ENCODE measurements around the gene BMP2K.

Gene BMP2K

DNA sequence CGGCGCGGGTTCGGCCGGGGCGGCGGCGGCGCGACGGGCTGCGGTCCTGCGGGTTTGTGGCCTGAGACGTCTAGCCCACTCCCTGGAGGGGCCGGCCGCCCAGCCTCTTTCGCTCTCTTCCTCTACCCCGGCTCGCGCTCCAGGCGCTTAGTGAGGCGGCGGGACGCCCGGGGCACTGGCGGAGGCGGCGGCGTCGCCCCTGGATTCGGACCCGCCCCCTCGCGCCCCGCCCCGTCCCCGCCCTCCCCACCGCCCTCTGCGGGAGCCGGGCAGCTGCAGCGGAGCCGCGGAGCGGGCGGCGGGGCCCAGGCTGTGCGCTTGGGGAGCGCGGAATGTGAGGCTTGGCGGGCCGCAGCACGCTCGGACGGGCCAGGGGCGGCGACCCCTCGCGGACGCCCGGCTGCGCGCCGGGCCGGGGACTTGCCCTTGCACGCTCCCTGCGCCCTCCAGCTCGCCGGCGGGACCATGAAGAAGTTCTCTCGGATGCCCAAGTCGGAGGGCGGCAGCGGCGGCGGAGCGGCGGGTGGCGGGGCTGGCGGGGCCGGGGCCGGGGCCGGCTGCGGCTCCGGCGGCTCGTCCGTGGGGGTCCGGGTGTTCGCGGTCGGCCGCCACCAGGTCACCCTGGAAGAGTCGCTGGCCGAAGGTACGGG, at the start of gene BMP2K:
TSS of gene BMP2K (plus strand) at position 272 of the 650 bp plus-strand sequence. CDS start at position 466, 194 bp downstream.
- peak; percentile 80 for DNase-seq

DNA sequence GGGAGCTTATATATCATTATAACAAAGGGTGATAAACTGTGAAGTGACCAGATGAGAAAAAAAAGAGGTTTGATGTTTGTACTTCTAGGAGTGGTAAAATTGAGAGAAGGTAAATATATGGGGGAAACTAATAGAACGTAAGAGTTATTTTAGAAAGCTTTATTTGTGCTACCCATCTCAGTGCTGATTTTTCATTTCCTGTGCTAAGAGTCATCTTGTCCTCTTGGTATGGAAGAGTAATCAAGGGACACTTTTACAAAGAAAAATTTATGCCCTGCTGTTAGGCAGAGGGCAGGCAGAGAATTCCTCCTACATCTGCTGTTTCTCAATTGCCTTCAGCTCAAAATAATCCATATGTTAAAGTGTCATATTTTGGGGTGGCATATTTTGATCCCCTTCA, 49.6 kb upstream of the BMP2K start:
- no peak for DNase-seq

DNA sequence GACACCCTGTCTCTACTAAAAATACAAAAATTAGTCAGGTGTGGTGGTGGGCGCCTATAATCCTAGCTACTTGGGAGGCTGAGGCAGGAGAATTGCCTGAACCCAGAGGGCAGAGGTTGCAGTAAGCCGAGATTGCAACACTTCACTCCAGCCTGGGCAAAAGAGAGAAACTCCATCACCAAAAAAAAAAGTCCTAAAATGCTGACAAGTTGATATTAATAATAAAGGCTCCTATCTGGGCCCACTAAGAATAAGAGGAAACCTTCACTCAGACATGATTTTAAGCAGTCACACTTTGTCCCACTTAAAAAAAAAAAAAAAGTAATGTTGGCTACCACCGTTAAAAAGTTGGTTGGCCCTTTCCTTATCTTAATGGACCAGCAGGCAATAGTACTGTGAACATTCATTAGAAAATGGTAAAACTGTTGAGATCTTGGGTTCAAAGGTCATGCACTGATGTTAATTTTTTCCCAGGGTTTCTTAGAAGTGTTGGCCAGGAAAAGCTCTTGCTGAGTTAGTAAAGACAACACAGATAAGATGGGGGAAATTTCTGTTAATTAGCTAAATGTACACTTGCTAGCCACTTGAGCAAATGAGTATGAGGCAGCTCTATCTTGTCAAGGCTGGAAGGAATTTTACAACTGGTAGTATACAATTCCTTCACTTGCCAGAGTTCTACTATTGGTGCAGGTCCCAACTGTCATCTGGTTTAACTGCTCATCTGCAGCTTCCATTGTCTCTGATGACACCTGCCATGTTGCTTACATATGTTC, 43.6 kb upstream of the BMP2K start:
- DNase-seq, result no peak

DNA sequence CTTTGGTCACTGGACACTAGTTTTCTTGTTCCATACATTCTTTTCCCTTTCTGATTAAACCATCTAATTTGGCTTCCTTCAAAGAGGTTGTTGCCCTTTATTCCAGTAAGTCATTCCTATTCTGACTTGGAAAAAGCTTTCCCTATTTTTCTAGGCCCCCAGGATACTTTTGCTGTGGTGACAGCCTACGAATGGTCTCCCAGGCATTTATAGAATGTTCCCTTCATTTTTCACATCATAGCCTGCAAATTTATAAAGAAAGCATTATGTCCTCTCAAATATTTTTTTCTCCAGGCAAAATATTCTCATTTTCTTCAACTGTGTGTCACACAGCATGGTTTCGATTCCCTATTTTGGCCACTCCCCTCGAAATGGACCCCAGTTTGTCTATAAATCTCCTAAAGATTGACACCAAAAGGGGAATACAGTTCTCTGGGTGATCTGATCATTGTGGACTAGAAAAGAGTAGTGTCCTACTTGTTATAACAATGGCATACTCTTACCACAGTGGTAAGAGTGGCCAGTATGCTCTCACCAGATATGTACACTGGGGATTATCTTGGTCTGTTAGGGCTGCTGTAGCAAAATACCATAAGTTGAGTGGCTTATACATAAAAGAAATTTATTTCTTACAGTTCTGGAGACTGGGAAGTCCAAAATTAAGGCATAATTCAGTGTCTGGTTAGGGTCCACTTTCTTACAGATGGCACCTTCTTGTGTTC, 41.5 kb upstream of the BMP2K start:
- no peak for DNase-seq

DNA sequence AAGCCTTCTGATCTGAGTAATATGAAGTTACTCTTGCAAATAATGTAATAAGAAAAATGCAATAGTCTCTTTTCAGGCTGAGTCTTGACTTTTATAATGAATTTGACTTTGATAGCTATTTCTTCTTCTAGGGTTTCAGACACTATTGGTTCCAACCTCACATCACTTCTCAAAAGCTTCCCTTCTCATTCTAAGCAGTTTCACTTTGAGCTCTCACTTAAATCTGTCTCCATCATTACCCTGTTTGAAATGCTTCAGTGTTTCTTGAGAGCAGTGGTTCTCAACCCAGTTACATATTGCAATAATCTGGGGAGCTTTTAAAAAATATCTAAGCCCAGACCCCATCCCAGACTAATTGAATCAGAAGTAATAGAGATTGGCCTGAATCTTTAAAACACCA, 40.5 kb upstream of the BMP2K start:
- DNase-seq, result no peak

DNA sequence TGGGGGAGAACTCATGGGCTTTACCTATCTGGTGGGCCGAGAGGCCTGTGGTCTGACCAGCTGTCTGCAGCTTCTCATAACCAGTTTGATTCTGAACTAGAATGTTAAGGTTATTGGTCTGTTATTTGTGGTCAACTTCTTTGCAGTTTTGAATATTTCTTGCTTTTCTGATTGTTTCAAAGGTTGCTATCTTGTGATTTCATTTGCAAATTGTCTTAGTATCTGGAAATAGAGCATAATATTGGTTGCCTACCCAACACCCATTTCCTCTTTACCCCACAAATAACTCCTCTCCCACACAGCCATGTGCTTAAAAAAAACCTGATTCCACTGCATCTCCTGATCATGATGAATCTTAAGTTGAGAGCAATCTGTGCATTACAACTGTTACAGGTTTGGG, 39.1 kb upstream of the BMP2K start:
- DNase-seq, result no peak

DNA sequence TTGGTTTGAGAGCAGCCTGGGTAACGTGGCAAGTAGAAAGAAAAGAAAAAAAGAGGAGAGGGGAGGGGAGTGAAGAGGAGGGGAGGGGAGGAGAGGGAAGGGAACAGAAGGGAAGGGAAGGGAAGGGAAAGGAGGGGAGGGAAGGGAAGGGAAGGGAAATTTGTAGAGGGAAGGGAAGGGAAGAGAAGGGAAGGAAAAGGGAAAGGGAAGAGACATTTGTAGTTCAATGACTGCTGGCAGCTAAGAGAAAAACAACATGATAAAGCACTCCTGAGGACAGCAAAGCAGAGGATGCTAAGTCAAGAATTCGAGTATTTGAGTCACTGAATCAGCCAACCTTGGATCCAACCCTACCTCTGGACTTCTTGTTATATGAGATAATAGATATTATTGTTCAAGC, 38.2 kb upstream of the BMP2K start:
- DNase-seq, result no peak

DNA sequence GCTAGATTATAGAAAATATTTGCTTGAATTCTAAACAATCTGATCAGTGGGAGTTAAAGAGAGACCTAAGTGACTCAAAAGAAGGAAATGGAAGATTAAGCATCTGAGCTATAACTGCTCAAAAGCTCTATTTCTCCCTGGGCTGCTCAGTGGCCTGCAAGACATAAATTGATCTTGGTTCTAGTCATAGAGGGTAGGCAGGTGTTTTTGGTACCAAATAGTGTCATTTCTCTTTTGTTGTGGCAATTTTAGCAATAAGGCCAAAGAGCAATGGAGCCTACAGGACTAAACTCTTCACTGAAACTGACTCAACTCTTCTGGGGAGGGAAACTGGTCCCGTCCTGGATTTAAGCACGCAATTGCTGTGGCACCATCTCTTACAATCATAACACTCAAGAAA, 33.9 kb upstream of the BMP2K start:
- no peak for DNase-seq

DNA sequence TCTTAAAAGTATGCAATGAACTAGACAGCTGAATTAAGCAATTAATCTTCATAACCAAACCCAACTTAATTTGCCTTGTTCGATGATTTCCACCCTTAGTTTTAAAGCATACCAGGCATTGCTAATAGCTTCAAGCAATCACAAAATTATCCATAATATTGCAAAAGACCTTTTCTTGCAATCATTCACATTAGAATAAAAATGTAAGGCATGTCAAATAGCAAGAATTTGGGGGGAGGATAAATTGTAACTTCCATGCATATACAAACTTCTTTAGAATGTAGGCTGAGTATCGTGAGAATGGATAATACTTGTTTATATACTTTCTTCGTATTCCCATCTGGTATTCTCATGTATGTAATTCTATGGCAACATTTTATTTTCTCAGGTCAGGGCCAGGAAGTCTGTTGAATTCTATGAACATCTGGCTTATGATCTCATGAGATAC, 28.7 kb upstream of the BMP2K start:
- peak; percentile 90 for DNase-seq

DNA sequence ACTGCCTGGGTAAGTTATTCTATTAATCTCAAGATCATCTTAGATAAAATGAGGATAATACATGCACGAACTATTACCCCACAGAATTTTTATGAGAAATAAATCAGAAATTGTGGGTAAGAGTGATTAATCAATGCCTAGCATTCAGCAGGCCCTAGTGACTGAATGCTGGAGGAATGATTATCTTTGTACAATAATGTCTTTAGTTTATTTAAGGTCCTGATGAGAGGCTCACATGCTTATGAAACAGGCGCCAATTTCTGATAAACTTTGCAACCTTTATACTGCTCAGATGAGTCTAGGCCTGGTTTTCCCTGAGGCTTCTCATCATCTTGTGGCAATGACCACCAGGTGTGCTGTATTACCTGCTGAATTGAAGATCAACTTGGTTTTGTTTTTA, 27.8 kb upstream of the BMP2K start:
- DNase-seq, result peak; percentile 38

DNA sequence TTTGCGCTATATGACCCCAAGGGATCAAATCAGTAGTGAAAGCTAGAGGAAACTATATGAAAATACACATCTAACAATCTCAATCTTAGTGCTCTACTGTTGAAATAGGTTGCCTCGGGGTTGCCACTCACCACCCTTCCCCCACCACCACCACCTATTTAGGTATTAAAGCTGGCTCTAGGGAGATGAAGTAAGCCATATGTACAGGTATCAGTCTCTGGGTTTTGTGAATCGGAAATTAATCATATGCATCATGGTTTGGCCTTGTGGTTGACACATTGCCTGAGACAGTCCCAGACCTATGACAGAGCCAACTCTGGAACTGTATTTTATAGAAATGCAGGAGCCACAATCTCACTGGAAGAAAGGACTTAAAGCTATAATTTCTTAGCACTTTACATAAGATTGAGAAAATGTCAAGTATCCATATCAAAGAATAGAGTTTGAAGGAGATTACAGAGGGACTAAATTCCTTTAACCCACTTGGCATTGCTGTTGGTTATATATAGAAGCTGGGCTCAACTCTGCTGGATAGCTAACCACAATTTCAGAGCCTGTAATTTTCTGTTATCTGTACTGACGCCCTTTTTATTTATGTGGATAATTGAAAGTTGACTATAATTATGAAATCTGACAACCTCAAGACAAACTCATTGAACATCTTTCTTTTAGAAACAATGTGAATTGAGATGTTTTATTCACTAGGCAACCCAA, 26.7 kb upstream of the BMP2K start:
- peak; percentile 21 for DNase-seq

DNA sequence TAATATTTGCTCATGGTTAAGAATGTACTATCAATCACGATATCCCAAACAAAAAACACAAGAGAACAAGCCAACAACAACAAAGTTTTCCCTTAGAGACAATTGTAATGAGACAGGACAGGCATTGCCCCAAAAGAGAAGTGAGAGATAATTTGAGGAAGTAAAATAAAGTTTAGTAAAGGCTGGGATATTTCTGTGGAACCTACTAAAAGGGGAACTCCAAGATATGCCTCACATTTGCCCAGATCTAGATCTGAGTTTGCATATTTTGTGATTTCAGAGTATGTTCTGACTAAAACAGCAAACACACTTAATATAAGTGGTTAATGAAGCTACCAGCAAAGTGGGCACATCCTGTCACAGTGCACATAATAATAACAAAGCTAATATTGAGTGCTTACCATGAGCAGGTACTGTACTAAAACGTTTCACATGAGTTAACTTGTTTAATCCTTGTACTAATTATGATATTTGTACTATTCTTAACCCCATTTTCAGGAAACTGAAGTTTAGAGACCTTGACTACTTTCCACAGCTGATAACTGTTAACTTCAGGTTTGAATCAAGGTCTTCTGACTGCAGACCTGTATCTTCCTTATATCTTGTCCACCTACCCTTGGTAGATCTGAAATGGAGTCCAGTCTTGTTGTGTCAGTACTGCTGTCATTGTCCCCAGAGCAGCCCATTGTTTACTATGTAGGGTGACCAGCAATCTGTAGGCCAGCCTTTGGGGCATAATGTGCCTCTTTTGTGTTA, 26.0 kb upstream of the BMP2K start:
- no peak for DNase-seq

DNA sequence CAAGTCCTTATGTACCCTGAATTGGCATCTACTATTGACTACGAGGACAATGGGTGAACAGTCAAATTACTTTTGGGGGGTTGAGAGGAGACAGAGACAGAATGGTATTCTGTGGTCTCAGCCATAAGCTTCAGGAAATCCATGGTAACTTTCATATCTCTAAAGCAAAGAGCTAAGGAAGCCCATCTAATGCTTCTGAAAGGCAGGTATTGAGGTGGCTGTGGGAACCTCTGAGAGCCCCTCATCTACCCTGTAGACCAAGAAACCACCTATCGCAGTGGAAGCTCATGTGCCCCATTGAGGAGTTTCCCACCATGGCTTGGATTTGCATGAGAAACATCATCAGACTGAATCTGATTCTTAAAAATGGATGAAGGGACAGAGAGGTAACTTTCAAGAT, 23.1 kb upstream of the BMP2K start:
- DNase-seq, result no peak

DNA sequence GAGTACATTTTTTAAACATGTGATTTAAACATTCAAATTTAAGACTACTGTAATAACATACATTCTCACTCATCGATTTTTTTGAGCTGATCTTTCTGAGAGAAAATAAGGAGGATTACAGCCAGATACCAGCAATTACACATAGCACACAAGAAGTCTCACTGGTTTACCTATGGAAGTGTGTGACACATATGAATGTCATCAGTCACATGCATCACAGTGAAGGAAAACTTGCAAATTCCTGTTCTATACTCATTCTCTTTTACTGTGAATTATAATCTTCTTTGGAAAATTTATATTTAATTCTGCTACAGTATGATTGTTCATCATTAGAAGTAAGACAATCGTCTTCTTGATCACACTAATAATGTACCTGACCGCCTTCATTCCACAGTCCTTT, 21.3 kb upstream of the BMP2K start:
- DNase-seq, result no peak

DNA sequence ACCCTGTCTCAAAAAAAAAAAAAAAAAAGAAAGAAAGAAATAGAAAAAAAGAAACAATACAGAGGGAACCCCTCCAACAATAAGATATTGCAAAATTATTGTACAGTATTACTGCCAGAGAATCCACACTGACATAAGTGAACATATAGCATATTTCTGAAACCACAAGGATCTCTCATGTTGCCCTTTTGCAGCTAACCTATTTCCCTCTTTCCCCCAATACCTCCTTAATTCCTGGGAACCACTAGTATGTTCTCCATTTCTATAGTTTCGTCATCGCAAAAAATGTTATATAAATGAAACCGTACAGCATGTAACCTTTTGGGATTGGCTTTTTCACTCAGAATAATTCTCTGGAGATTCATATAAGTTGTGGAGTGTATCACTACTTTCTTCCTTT, 20.0 kb upstream of the BMP2K start:
- DNase-seq, result peak; percentile 67

DNA sequence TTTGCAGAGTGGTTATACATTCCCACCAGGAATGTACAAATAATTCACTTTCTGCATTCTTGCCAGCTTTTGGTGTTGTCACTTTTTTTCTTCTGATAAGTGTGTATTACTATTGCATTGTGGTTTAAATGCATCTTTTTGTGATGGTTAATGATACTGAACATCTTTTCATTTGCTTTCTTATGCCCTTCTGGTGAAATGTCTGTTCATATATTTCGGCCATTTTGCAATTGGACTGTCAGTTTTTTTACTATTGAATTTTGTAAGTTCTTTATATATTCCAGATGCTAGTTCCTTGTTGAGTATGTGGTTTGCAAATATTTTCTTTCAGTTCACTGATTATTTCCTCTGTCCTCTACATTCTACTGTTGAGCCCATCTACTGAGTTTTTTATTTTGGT, 19.4 kb upstream of the BMP2K start:
- peak; percentile 54 for DNase-seq

DNA sequence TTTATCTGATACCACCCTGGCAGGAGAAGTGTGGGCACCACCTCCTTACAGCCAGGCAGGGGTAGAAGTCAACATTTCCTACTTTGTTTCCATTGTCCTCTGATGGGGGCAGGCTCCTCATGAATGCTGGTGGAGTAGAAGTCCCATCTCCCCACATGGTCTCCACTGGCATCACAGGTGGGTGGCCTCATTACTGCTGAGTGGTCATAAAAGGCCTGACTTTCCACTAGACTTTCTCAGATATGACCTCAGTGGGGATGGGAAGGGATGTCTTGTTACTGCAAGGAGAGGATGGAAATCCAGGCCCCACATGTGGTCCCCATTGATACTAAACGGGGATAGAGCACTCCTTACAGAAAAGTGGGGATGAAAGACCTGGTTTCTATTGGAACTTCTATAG, 18.6 kb upstream of the BMP2K start:
- no peak for DNase-seq

DNA sequence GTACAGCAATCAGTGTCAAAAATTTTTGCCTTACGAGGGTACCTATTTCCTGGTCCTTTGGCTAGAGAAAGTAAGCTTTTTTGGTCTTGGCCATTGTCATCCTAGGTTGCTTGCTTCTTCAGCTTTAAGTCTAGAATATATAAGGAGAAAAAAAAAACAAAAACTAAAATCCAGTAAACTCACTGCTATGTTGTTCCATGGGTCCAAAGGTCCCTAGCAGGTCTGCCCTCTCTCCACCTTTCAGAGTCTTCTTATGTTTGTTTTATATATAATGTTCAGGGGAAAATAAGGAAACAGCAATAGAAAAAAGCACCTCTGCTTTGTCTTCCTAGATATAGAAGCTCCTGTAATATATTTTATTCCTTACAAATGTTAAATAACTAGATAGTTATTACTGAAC, 18.1 kb upstream of the BMP2K start:
- no peak for DNase-seq

DNA sequence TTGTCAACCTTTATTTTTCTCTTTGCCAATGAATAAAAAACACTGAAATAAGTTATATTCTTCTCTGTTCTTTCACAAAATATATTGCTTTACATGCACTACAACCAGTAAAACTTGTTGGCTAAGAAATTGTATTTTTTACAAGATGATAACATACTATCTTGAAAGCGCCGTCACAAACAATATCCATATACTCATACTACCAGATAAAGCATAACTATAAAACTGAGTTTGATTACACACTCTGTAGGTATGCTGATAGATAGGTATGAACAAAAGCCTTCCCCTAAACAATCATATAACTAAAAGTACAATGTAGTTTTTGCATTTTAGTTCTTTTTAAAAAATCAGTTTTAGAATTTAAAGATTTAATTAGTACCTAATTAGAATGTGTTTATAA, 13.6 kb upstream of the BMP2K start:
- DNase-seq, result no peak

DNA sequence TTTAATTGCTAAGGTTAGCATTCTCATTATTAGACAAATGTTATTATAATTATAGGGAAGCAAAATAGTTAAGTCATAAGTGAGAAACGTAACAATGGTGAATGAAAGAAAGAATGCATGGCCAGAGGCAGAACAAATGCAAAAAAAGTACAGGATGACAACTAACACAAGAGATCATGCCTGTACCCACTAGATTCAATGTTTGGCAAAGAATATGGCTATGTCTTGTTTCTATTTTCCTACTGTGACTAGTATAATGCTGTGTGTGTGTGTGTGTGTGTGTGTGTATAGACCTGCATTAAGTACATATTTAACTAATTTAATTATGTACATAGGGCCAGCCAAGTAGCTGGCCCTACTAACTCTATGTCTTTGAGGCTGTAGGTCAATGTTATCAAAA, 12.9 kb upstream of the BMP2K start:
- no peak for DNase-seq

DNA sequence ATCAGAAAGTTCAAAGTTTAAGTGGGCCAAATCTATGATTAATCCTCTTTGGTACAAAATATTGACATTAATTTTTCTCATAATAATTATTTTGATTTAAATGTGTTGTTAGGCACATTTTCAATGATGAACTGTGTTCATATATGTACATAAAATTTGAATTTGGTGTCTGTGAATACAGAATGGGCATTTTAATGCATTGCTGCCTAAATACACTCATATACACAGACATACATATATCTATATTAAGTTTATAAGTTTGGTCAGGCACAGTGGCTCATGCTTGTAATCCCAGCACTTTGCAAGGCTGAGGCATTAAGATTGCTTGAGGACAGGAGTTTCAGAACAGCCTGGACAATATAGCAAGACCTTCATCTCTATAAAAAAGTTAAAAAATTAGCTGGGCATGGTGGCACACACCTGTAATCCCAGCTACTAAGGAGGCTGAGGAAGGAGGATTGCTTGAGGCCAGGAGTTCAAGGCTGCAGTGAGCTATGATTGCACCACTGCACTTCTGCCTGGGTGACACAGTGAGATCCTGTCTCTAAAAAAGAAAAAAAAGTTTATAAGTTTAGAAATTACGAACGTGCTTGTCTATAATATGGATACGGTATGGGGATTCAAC, 12.3 kb upstream of the BMP2K start:
- DNase-seq, result no peak

DNA sequence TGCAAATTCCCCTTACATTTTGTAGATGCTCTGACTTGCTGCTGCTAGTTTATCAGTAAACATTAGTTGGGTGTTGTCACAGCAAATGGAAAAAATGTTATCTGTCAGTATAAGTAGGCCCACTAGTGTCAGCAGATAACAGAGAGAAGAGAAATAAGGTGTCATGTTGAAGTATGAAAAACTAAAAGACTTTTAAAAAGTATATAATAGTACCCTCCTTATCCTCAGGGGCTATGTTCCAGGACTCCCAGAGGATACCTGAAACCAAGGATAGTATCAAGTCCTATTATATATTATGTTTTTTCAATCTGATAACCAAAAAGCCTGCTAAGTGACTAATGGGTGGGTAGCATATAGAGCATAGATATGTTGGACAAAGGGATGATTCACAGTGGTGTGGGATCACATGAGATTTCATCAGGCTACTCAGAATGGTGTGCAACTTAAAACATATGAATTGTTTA, 11.6 kb upstream of the BMP2K start:
- DNase-seq, result peak; percentile 49
